HepG2 (cell line): ENCODE measurements around the gene MSMB.

ENCODE experiments used
- ATF3 ChIP-seq: sonication (generic); formaldehyde crosslinking; IDR thresholded peaks from 2 replicates; pipeline ENCODE4 v1.4.0; 2020; ENCODE audit warnings: missing genetic modification reagents
- CTCF ChIP-seq: sonication (generic); formaldehyde crosslinking; IDR thresholded peaks from 2 replicates; pipeline ENCODE4 v1.5.0; 2020; ENCODE audit warnings: mild to moderate bottlenecking, missing genetic modification reagents, moderate library complexity
- HCFC1 ChIP-seq: fragments of 150-350 bp; IDR thresholded peaks from 2 replicates; pipeline ENCODE4 v1.6.1; 2014; ENCODE audit warnings: low read depth, low read length
- KLF6 ChIP-seq: IDR thresholded peaks from 2 replicates; pipeline ENCODE4 v1.8.0; 2016; ENCODE audit warnings: missing biosample characterization, missing genetic modification reagents
- PAX8 ChIP-seq: sonication (generic); formaldehyde crosslinking; IDR thresholded peaks from 2 replicates; pipeline ENCODE4 v1.8.0; 2022; ENCODE audit warnings: mild to moderate bottlenecking, missing genetic modification reagents, borderline replicate concordance
- POLR2A ChIP-seq, 2 experiments: IDR thresholded peaks; 2 replicates each; pipeline ENCODE4 v1.6.1; 2011; ENCODE audit warnings: low read depth in 2 of 2, low read length in 2 of 2, mild to moderate bottlenecking in 1 of 2, moderate library complexity in 1 of 2; ENCODE audit not compliant: insufficient read depth in 1 of 2
- PRMT3 ChIP-seq: sonication (generic); formaldehyde crosslinking; IDR thresholded peaks from 2 replicates; pipeline ENCODE4 v1.8.1; 2022; ENCODE audit warnings: low read depth, mild to moderate bottlenecking, moderate library complexity, missing genetic modification reagents, borderline replicate concordance
- ZNF253 ChIP-seq: sonication (generic); formaldehyde crosslinking; IDR thresholded peaks from 2 replicates; pipeline ENCODE4 v1.8.0; 2022; ENCODE audit warnings: mild to moderate bottlenecking, missing genetic modification reagents, borderline replicate concordance
- ZNF292 ChIP-seq: sonication (generic); formaldehyde crosslinking; IDR thresholded peaks from 2 replicates; pipeline ENCODE4 v1.8.1; 2022; ENCODE audit warnings: mild to moderate bottlenecking, low read depth, missing genetic modification reagents, borderline replicate concordance
- ZNF891 ChIP-seq: sonication (generic); formaldehyde crosslinking; IDR thresholded peaks from 2 replicates; pipeline ENCODE4 v1.5.0; 2020; ENCODE audit warnings: mild to moderate bottlenecking, missing genetic modification reagents

- TF ChIP-seq POLR2A (IDR thresholded peaks at IDR 0.05; ENCODE audit: insufficient read depth in 1 of 2, low read depth in 2 of 2, low read length in 2 of 2): no peak
- no peak for TF ChIP-seq ATF3 (CRISPR knock-in tag)
- TF ChIP-seq HCFC1: no peak
- no peak for TF ChIP-seq CTCF
- no peak for TF ChIP-seq PAX8 (CRISPR knock-in tag)
- TF ChIP-seq KLF6 (CRISPR knock-in tag): no peak
- no peak for TF ChIP-seq PRMT3 (CRISPR knock-in tag)
- TF ChIP-seq ZNF891 (CRISPR knock-in tag): no peak
- TF ChIP-seq ZNF292 (CRISPR knock-in tag): no peak
- TF ChIP-seq ZNF253 (CRISPR knock-in tag): no peak
Measured at GRCh38 chr10:46057038-46057437, 11.0 kb upstream of the MSMB start.
